ENCODE data around the gene MICU1. TPM values are rescaled to one million over a fixed set of nuclear protein-coding genes. Genes with fewer than 3 reads are reported as not detected.
"Not testable (repeated sequence)": the region's sequence is repeated elsewhere in the genome, so short reads cannot be mapped to it uniquely, and the experiment has no call there.

MICU1 gene
- total RNA-seq, 1 donor from 2014 or later: 59.5 TPM

- intact Hi-C loops (cut with DNase I): no loop called here
- no peak for DNase-seq (ENCODE audit: low spot score)
- ATAC-seq: no peak
Observed at GRCh38 chr10:72375585-72375984, 250.3 kb downstream of the MICU1 start.

GRCh38 chr10:72375173-72375572 lies 250.7 kb downstream of the MICU1 start:
- ATAC-seq: no peak
- intact Hi-C loops (cut with DNase I): no loop called here
- no peak for DNase-seq (ENCODE audit: low spot score)

- intact Hi-C loops (cut with DNase I): no loop called here
Observed at GRCh38 chr10:72370201-72370722, 255.6 kb downstream of the MICU1 start.

DNA sequence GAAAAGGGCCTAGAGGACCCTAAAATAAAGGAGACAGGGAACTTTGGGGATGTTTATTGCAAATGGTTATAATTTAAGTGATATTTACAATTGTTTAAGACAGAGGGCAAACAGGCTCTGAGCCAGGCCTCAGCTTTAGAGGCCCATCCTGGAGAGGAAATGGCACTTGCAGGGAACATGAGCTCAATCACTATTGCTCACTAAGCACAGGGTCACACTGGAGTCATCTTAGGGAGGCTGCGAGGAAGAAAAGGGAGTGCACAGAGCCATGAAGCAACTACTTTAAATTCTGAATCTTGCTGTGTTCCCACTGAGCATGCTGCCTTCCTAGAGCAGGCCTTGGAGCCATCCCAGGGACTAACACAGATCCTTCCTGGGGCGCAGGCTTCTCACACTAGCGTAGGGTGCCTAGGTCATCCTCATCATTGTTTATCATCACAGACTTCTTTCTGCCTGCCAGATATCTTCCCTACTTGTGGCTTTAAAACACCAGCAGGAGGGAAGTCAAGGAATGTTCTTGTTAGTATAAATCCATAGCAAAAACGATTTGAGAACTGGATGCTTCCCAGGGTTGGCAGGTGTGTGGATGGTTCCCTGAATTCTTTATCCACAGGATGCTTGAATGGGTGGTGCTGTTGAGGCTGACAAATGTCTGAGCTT lies 258.4 kb downstream of the MICU1 start:
- intact Hi-C loops (cut with DNase I): loop anchor here (5.0 kb wide), 1 partner anchor 465 kb away; no protein-coding TSS in a partner anchor
- ATAC-seq (no peak), DNase-seq (ENCODE audit: low spot score) (no peak)

More at GRCh38 chr10:72370201-72370722, 255.6 kb downstream of the MICU1 start:
- ATAC-seq (no peak), DNase-seq (ENCODE audit: low spot score) (no peak)

GRCh38 chr10:72365106-72365895 lies 260.6 kb downstream of the MICU1 start:
- no peak for ATAC-seq
- intact Hi-C loops (cut with DNase I): loop anchor here (5.0 kb wide), 1 partner anchor 467 kb away; no protein-coding TSS in a partner anchor
- DNase-seq (ENCODE audit: low spot score): peak; percentile 38

DNA sequence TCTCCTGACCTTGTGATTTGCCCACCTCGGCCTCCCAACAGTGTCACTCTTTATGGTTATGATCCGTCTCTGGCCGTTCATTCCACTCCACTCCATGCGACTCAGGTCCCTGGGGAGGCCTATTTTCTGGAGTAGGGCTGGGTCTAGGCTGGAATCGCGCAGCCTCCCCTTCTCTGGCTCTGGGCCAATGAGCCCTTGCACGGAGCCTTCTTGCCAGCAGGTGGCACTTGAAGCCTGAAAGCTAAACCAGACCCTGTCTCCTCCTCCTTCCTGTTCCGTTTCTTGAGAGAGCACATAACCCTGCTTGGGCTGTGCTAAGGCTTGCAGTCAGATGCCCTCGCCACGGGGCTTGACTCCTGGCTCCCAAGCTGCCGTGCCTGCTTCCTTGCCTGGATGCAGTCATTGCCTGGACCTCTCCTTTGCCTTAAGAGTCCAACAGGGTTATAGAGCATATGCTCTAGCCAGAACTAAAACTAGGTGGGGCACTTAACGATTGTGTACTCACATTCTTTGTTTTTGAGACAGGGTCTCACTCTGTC lies 261.6 kb downstream of the MICU1 start:
- intact Hi-C loops (cut with DNase I): no loop called here
- DNase-seq (ENCODE audit: low spot score) (peak; percentile 93), ATAC-seq (peak; percentile 96)

- DNase-seq (ENCODE audit: low spot score) (no peak), ATAC-seq (no peak)
- intact Hi-C loops (cut with DNase I): no loop called here
Observed at GRCh38 chr10:72356987-72357386, 268.9 kb downstream of the MICU1 start.

DNA sequence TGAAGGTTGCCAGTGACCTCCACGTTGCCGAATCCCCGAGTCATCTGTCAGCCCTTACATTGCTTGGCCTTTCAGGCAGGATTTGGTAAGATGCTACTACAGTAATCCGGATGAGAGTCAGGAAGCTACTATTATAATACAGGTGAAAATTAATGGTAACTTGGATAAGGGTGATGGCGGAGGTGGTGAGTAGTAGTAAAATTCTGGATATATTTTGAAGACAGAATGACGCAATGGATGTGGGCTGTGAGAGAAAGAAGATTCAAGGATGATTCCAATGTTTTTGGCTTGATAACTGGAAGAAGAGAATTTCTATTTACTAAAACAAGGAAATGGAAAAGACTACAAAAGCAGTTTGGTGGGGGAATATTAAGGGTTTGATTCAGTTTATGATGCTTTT lies 269.8 kb downstream of the MICU1 start:
- ATAC-seq (no peak), DNase-seq (ENCODE audit: low spot score) (no peak)
- intact Hi-C loops (cut with DNase I): no loop called here

GRCh38 chr10:72355214-72355555 lies 270.7 kb downstream of the MICU1 start:
- intact Hi-C loops (cut with DNase I): no loop called here
- DNase-seq (ENCODE audit: low spot score): no peak
- peak; percentile 15 for ATAC-seq

GRCh38 chr10:72354356-72355213 lies 271.3 kb downstream of the MICU1 start, which contains the start of gene DNAJB12:
Gene DNAJB12 (minus strand): TSS chr10:72354919. CDS start chr10:72354897, 22 bp downstream.
- intact Hi-C loops (cut with DNase I): no loop called here
- DNase-seq (ENCODE audit: low spot score): peak; percentile 94
- peak; percentile 96 for ATAC-seq

- ATAC-seq (peak; percentile 38), DNase-seq (ENCODE audit: low spot score) (no peak)
- intact Hi-C loops (cut with DNase I): no loop called here
Observed at GRCh38 chr10:72353965-72354355, 271.9 kb downstream of the MICU1 start.

DNA sequence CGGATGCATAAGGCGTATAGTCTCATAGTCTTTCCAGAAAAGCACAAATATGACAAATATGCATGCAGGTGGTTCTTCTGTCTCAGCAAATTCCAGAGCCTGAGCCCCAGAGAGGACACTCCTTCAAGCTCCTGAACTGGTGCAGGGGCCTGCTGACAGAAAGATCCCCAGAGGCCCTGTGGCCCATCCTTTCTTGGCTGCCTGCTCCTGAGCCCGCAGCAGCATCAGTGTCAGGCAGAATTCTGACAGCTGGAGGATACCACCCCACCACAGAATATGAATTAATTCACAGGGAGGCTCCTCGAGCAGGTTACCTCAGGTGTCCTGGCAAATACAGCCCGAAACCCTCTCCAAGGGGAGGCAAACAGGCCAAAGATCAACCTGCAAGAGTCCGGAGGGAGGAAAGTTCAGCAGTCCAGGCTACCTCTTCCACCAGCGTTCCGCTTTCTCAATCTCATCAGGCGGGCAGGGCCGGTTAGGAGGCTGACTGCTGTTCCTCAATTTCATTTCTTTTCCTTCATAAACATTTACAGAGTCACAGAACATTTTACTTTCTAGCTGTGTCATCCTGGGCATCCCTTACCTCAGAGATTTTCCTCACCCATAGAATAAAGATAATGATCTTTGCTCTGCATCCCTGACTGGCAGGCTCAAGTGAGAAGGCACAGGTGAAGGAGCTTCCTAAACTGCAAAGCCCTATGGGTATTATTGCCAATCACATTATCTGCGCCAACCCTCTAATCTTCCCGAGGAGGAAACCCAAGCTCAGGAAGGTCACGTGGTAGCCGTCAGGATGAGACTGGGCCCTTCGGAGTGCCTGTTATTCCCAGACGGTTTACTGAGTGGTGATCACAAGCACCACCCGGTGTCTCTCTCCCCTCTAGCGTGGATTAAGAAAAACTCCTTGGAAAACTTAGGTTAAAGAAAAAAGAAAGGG lies 272.6 kb downstream of the MICU1 start:
- DNase-seq (ENCODE audit: low spot score): no peak
- ATAC-seq: peak; percentile 3
- intact Hi-C loops (cut with DNase I): no loop called here

GRCh38 chr10:72351479-72351878 lies 274.4 kb downstream of the MICU1 start:
- DNase-seq (ENCODE audit: low spot score) (no peak), ATAC-seq (no peak)
- intact Hi-C loops (cut with DNase I): no loop called here

GRCh38 chr10:72349438-72349837 lies 276.4 kb downstream of the MICU1 start:
- intact Hi-C loops (cut with DNase I): no loop called here
- no peak for ATAC-seq

GRCh38 chr10:72348282-72348681 lies 277.6 kb downstream of the MICU1 start:
- no peak for DNase-seq (ENCODE audit: low spot score)
- ATAC-seq: no peak
- intact Hi-C loops (cut with DNase I): no loop called here

More at GRCh38 chr10:72349438-72349837, 276.4 kb downstream of the MICU1 start:
- no peak for DNase-seq (ENCODE audit: low spot score)

DNA sequence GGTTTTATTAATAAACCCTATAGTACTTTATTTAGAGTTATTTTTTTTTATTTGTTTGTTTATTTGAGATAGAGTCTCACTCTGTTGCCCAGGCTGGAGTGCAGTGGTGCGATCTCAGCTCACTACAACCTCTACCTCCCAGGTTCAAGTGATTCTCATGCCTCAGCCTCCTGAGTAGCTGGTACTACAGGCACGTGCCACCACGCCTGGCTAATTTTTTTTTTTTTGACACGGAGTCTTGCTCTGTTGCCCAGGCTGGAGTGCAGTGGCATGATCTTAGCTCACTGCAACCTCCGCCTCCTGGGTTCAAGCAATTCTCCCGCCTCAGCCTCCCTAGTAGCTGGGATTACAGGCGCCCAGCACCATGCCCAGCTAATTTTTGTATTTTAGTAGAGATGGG lies 279.8 kb downstream of the MICU1 start:
- ATAC-seq; DNase-seq (ENCODE audit: low spot score); intact Hi-C loops (cut with DNase I): not testable (repeated sequence)

- intact Hi-C loops (cut with DNase I): no loop called here
- ATAC-seq (no peak), DNase-seq (ENCODE audit: low spot score) (no peak)
Observed at GRCh38 chr10:72344932-72345331, 280.9 kb downstream of the MICU1 start.

- intact Hi-C loops (cut with DNase I): no loop called here
- DNase-seq (ENCODE audit: low spot score) (no peak), ATAC-seq (no peak)
Observed at GRCh38 chr10:72342911-72343310, 283.0 kb downstream of the MICU1 start.

All from sciatic nerve (tissue), 2 donors.